ENCODE data around the gene UCK2. TPM values are rescaled to one million over a fixed set of nuclear protein-coding genes. Genes with fewer than 3 reads are reported as not detected.

UCK2 gene
- polyA plus RNA-seq, 2 of the 4 experiments (the other 2 are of a cell fraction) = 72.4 to 98.9 TPM

DNA sequence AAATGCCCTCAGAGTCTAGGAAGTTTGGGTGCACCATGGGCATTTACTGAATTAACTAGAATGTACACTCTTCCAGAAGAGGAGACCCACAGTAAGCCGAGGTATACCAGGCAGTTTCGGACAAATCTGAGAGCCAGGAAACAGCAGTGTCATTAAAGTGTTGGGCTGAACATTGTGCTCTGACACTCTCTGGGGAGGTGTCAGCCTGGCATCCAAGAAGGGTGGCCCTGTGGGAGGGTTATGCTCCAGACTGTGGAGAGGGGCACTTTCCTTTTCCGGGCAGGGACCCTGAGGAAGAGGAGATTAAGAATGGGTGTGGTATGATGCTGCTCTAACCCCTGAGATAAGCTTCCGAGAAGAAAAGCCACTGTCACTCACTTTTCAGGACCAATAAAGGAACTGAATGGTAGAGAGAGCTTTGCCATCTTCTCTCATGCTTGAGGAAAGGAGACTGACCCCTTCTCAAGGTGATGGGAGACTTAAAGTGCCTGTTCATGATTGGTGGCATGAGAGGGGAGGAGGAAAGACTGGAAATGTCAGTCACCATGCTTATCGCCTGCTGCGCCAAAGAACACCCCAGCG is 98.2 kb downstream of the UCK2 start:
- DNase-seq (ENCODE audit: low read depth in 1 of 2, low spot score in 1 of 2) = no peak

DNA sequence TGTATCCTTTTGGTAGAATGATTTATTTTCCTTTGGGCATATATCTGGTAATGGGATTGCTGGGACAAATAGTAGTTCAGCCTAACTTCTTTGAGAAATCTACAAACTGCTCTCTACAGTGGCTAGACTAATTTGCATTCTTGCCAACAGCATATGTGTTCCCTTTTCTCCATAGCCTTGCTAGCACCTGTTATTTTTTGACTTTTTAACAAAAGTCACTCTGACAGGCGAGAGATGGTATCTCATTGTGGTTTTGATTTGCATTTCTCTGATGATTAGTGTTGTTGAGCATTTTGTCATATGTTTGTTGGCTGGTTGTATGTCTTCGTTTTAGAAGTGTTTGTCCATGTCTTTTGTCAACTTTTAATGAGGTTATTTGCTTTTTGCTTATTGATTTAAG is 99.8 kb downstream of the UCK2 start:
- Histone ChIP-seq H3K9me3 (no peaks in the 10 kb centered on the region), H3K4me3 (no peak overlapping the region), H3K4me1 (no peaks in the 10 kb centered on the region), H3K4me2 (no peak overlapping the region), H3K27ac (no peak overlapping the region)
- ATAC-seq (no peak), DNase-seq (ENCODE audit: low read depth in 1 of 2, low spot score in 1 of 2) (no peak), FAIRE-seq (no peak)
- 13% methylated on average over 2 of the region's 2 CpGs for WGBS (ENCODE audit: missing lambda C conversion rate)
- ChIA-PET CTCF (interaction anchor here (0.7 to 2.9 kb wide), 10 partner anchors 9 to 554 kb away, joined by 3 to 19 read pairs (median 4); no protein-coding TSS in a partner anchor), POLR2A (no interaction called here)
- TF ChIP-seq RARB (CRISPR knock-in tag; IDR thresholded peaks at IDR 0.05) (no peak), FOXS1 (CRISPR knock-in tag; IDR thresholded peaks at IDR 0.05) (no peak), ZFP36 (IDR thresholded peaks at IDR 0.05; ENCODE audit: borderline replicate concordance, partially characterized antibody) (no peak), ZNF302 (CRISPR knock-in tag; IDR thresholded peaks at IDR 0.05) (no peak), NR3C1 (IDR thresholded peaks at IDR 0.05) (no peak), CBX2 (IDR thresholded peaks at IDR 0.05; ENCODE audit: borderline replicate concordance, low read depth) (no peak), CBX8 (IDR thresholded peaks at IDR 0.05) (no peak), KDM1A (IDR thresholded peaks at IDR 0.05; ENCODE audit: low read depth) (no peak), KDM5A (IDR thresholded peaks at IDR 0.05) (no peak), HOXB13 (CRISPR knock-in tag; IDR thresholded peaks at IDR 0.05; ENCODE audit: low read depth) (no peak), POLR2AphosphoS2 (conservative IDR thresholded peaks at IDR 0.05; ENCODE audit: low read length) (no peak), CTCF (IDR thresholded peaks at IDR 0.05) (no peak), HEYL (CRISPR knock-in tag; IDR thresholded peaks at IDR 0.05) (no peak), CHD2 (IDR thresholded peaks at IDR 0.05; ENCODE audit: low read length, partially characterized antibody) (no peak), POLR2A (IDR thresholded peaks at IDR 0.05; ENCODE audit: low read length) (no peak), RNF2 (IDR thresholded peaks at IDR 0.05; ENCODE audit: borderline replicate concordance, low read depth) (no peak)
- TF ChIP-seq, protein P1, sequence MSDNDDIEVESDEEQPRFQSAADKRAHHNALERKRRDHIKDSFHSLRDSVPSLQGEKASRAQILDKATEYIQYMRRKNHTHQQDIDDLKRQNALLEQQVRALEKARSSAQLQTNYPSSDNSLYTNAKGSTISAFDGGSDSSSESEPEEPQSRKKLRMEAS (IDR thresholded peaks at IDR 0.05) = no peak
- TF ChIP-seq, protein P2, sequence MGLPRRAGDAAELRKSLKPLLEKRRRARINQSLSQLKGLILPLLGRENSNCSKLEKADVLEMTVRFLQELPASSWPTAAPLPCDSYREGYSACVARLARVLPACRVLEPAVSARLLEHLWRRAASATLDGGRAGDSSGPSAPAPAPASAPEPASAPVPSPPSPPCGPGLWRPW (IDR thresholded peaks at IDR 0.05) = no peak

More for the DNA sequence above, 98.2 kb downstream of the UCK2 start:
- no peak for TF ChIP-seq HOXB13 (CRISPR knock-in tag; IDR thresholded peaks at IDR 0.05; ENCODE audit: low read depth)
- no peak for TF ChIP-seq SREBF2 (IDR thresholded peaks at IDR 0.05)
- no peak for TF ChIP-seq TFCP2L1 (CRISPR knock-in tag; IDR thresholded peaks at IDR 0.05)
- no peak for TF ChIP-seq GATA3 (IDR thresholded peaks at IDR 0.05; ENCODE audit: borderline replicate concordance)
- TF ChIP-seq KDM1A (IDR thresholded peaks at IDR 0.05; ENCODE audit: low read depth) = no peak
- TF ChIP-seq MAFK (IDR thresholded peaks at IDR 0.05; ENCODE audit: partially characterized antibody) = no peak
- no peak for TF ChIP-seq HEYL (CRISPR knock-in tag; IDR thresholded peaks at IDR 0.05)
- TF ChIP-seq POLR2A (IDR thresholded peaks at IDR 0.05; ENCODE audit: low read length) = no peak
- no peak for TF ChIP-seq EHF (CRISPR knock-in tag; IDR thresholded peaks at IDR 0.05)
- no peak for TF ChIP-seq ZNF302 (CRISPR knock-in tag; IDR thresholded peaks at IDR 0.05)
- TF ChIP-seq HDAC2 (IDR thresholded peaks at IDR 0.05) = no peak
- no peak for TF ChIP-seq FOXS1 (CRISPR knock-in tag; IDR thresholded peaks at IDR 0.05)
- no peak for TF ChIP-seq JUNB (IDR thresholded peaks at IDR 0.05)
- TF ChIP-seq BCL3 (IDR thresholded peaks at IDR 0.05) = no peak
- TF ChIP-seq HMGXB4 (CRISPR knock-in tag; IDR thresholded peaks at IDR 0.05; ENCODE audit: borderline replicate concordance) = no peak
- TF ChIP-seq PHF8 (IDR thresholded peaks at IDR 0.05; ENCODE audit: borderline replicate concordance, low read depth) = no peak
- no peak for TF ChIP-seq CBX8 (IDR thresholded peaks at IDR 0.05)
- no peak for TF ChIP-seq RARB (CRISPR knock-in tag; IDR thresholded peaks at IDR 0.05)
- TF ChIP-seq CEBPB (IDR thresholded peaks at IDR 0.05) = no peak
- no peak for TF ChIP-seq ZSCAN20 (CRISPR knock-in tag; IDR thresholded peaks at IDR 0.05)
- Histone ChIP-seq H3K4me1 (no peaks in the 10 kb centered on the region), H3K4me3 (no peak overlapping the region), H3K4me2 (no peak overlapping the region), H3K27ac (no peak overlapping the region), H3K9me3 (no peaks in the 10 kb centered on the region)
- POLR2A ChIA-PET = no interaction called here
- ATAC-seq (no peak), FAIRE-seq (no peak)
- WGBS (ENCODE audit: missing lambda C conversion rate) = 40% methylated on average over 7 of the region's 7 CpGs
- CTCF ChIA-PET = interaction anchor here (0.9 to 3.0 kb wide), 15 partner anchors 8 to 1136 kb away, joined by 3 to 18 read pairs (median 4); no protein-coding TSS in a partner anchor

Measured in A549 (cell line).